Tibial artery (tissue), 4 donors: ENCODE results near the gene FOXO3.

Experiments
- DNase-seq, 2 donors: peaks; one replicate each; pipeline ENCODE4 v3.0.0-alpha.2; 2019
- H3K27ac ChIP-seq, 2 donors: fragments of 200-600 bp; sonication (generic) in 1 of 2; 1 replicate in 1 of 2; 2 replicates in 1 of 2; pipeline ENCODE4 v1.5.1; 2018 to 2019; ENCODE audit warnings: mild to moderate bottlenecking in 1 of 2
- H3K27me3 ChIP-seq, 2 donors: fragments of 200-600 bp; sonication (generic) in 1 of 2; one replicate each; pipeline versions ENCODE4 v1.5.1 to v1.6.0; 2016 to 2019
- H3K36me3 ChIP-seq, 3 donors: fragments of 200-600 bp; sonication (generic) in 2 of 3; one replicate each; pipeline ENCODE4 v1.5.1; 2016 to 2019; ENCODE audit warnings: mild to moderate bottlenecking in 2 of 3
- H3K4me1 ChIP-seq, 4 donors: fragments of 200-600 bp; sonication (generic) in 2 of 4; 1 replicate in 3 of 4; 2 replicates in 1 of 4; pipeline ENCODE4 v1.5.1; 2016 to 2019
- H3K4me3 ChIP-seq, 2 donors: fragments of 200-600 bp; sonication (generic) in 1 of 2; 1 replicate in 1 of 2; 2 replicates in 1 of 2; pipeline ENCODE4 v1.5.1; 2018 to 2019; ENCODE audit warnings: mild to moderate bottlenecking in 2 of 2
- H3K9me3 ChIP-seq, 3 donors: fragments of 200-600 bp; sonication (generic) in 1 of 3; one replicate each; pipeline ENCODE4 v1.5.1; 2016 to 2019
- CTCF ChIP-seq, 2 experiments: fragments of 200-600 bp in 1 of 2; fragments of 450-650 bp in 1 of 2; IDR thresholded peaks; one replicate each; pipeline ENCODE4 v1.5.1; 2017 to 2019; ENCODE audit warnings: antibody characterized with exemption in 2 of 2, mild to moderate bottlenecking in 1 of 2, moderate library complexity in 1 of 2
- intact Hi-C: fragments of 100-400 bp; cut with DNase I; formaldehyde crosslinking; loops from one replicate; pipeline ENCODE4 v1.15.0; 2023; ENCODE audit warnings: low total_unique reads

FOXO3 gene

GRCh38 chr6:108560463-108561308 is at the start of gene FOXO3:
Gene FOXO3 (plus strand): TSS chr6:108560917. CDS start chr6:108561209, 292 bp downstream.
- DNase-seq, result peak; percentile 90 to 97
- H3K27ac ChIP-seq, result peak within 1 kb of the TSS; percentile 97 to 99
- intact Hi-C loops, result loop anchor here (10.0 kb wide), 1 partner anchor 134 kb away; no protein-coding TSS in a partner anchor
- no peak for TF ChIP-seq CTCF (IDR thresholded peaks at IDR 0.05)
- peaks cover 0 to 14% (median 6%) of the 10 kb centered on the region in 3 donors for H3K36me3 ChIP-seq
- H3K4me1 ChIP-seq, result peaks cover 0 to 43% (median 25%) of the 10 kb centered on the region in 4 donors
- H3K27me3 ChIP-seq, result no peaks in the 10 kb centered on the region
- H3K9me3 ChIP-seq, result no peaks in the 10 kb centered on the region
- H3K4me3 ChIP-seq, result peak within 1 kb of the TSS; percentile 86 to 97

GRCh38 chr6:108518714-108519576 is 41.8 kb upstream of the FOXO3 start:
- no peak for TF ChIP-seq CTCF (IDR thresholded peaks at IDR 0.05)
- Histone ChIP-seq H3K27me3 (no peaks in the 10 kb centered on the region), H3K36me3 (peaks cover 0 to 11% (median 7%) of the 10 kb centered on the region in 3 donors), H3K4me3 (no peak overlapping the region), H3K27ac (no peak overlapping the region), H3K4me1 (no peaks in the 10 kb centered on the region), H3K9me3 (no peaks in the 10 kb centered on the region)
- intact Hi-C loops, result no loop called here
- no peak for DNase-seq

GRCh38 chr6:108521616-108522107 is 39.1 kb upstream of the FOXO3 start:
- intact Hi-C loops, result no loop called here
- H3K4me1 ChIP-seq, result no peaks in the 10 kb centered on the region
- H3K27ac ChIP-seq, result no peak overlapping the region
- peaks cover 0 to 11% (median 7%) of the 10 kb centered on the region in 3 donors for H3K36me3 ChIP-seq
- no peak for TF ChIP-seq CTCF (IDR thresholded peaks at IDR 0.05)
- H3K4me3 ChIP-seq, result no peak overlapping the region
- DNase-seq, result no peak
- no peaks in the 10 kb centered on the region for H3K9me3 ChIP-seq
- H3K27me3 ChIP-seq, result no peaks in the 10 kb centered on the region

GRCh38 chr6:108523697-108524096 is 37.0 kb upstream of the FOXO3 start:
- H3K4me3 ChIP-seq, result no peak overlapping the region
- H3K36me3 ChIP-seq, result peaks cover 0 to 11% (median 7%) of the 10 kb centered on the region in 3 donors
- TF ChIP-seq CTCF (IDR thresholded peaks at IDR 0.05), result no peak
- no peak overlapping the region for H3K27ac ChIP-seq
- H3K4me1 ChIP-seq, result no peaks in the 10 kb centered on the region
- H3K27me3 ChIP-seq, result peaks cover 0 to 3% of the 10 kb centered on the region in 2 donors
- no peaks in the 10 kb centered on the region for H3K9me3 ChIP-seq
- no peak for DNase-seq
- intact Hi-C loops, result no loop called here

GRCh38 chr6:108524528-108525248 is 36.0 kb upstream of the FOXO3 start:
- no peak overlapping the region for H3K4me3 ChIP-seq
- no peak overlapping the region for H3K27ac ChIP-seq
- H3K4me1 ChIP-seq, result no peaks in the 10 kb centered on the region
- intact Hi-C loops, result loop anchor here (5.0 kb wide), 1 partner anchor 412 kb away; no protein-coding TSS in a partner anchor
- peaks cover 0 to 11% (median 5%) of the 10 kb centered on the region in 3 donors for H3K36me3 ChIP-seq
- peaks cover 0 to 3% of the 10 kb centered on the region in 2 donors for H3K27me3 ChIP-seq
- TF ChIP-seq CTCF (IDR thresholded peaks at IDR 0.05), result no peak
- H3K9me3 ChIP-seq, result no peaks in the 10 kb centered on the region
- DNase-seq, result no peak
